HCT116 (cell line): ENCODE results near the gene SCGB1A1. TPM values are rescaled to one million over a fixed set of nuclear protein-coding genes. Genes with fewer than 3 reads are reported as not detected.

Experiments used
- ATAC-seq: fragments of 200-7000 bp; cut with Tn5 transposase; 2 replicates; pipeline ENCODE4 v1.9.1; 2020; ENCODE audit warnings: mild to moderate bottlenecking, moderate library complexity
- BruUV-seq: library from RNA; stranded (reverse); fragments of 400-500 nt; replicated peaks from 2 replicates; lab custom pipeline; 2021; lab: Mats Ljungman, UMichigan
- CTCF ChIA-PET: fragments of 300-600 bp; sonication (Branson Sonifier 250); formaldehyde crosslinking; loops from one replicate; lab custom pipeline; 2021; ENCODE audit warnings: antibody characterized with exemption; lab: Charles Lee
- POLR2A ChIA-PET: fragments of 300-600, 350-600 bp; sonication (Branson Sonifier 250); formaldehyde crosslinking; loops from one replicate; lab custom pipeline; 2021; ENCODE audit warnings: antibody characterized with exemption; lab: Charles Lee
- RAD21 ChIA-PET, 2 experiments: fragments of 300-600 bp; sonication (Branson Sonifier 250); formaldehyde crosslinking; loops; one replicate each; lab custom pipeline; 2023; ENCODE audit warnings: low total read pairs in 2 of 2; ENCODE audit not compliant: uncharacterized antibody in 2 of 2, unreplicated experiment in 2 of 2, low non-redundant PET in 1 of 2; lab: Charles Lee
- DNase-seq: peaks from one replicate; pipeline ENCODE4 v3.0.0-alpha.2; 2010; ENCODE audit warnings: low read depth, low spot score
- H2AFZ ChIP-seq: fragments of 200-600 bp; shearing (Covaris generic), sonication (generic); 2 replicates; pipeline ENCODE4 v1.6.1; 2017; ENCODE audit warnings: low read depth, mixed run types, mixed read lengths, antibody characterized with exemption, low read length; ENCODE audit not compliant: poor library complexity, severe bottlenecking
- H3K27ac ChIP-seq: 2 replicates; pipeline ENCODE4 v1.5.1; 2012; ENCODE audit warnings: low read depth, low read length
- H3K27me3 ChIP-seq: fragments of 200-600 bp; sonication (generic); 2 replicates; pipeline ENCODE4 v1.6.1; 2016; ENCODE audit warnings: mixed run types, low read length, mixed read lengths; ENCODE audit not compliant: insufficient read depth
- H3K36me3 ChIP-seq, 2 experiments: fragments of 200-500 bp in 1 of 2; fragments of 200-600 bp in 1 of 2; sonication (Bioruptor generic) in 1 of 2; sonication (generic) in 1 of 2; 2 replicates each; pipeline versions ENCODE4 v1.5.1 to v1.6.1; 2014 to 2016; ENCODE audit warnings: low read length in 2 of 2, inconsistent platforms in 1 of 2, mixed read lengths in 1 of 2, mixed run types in 1 of 2; ENCODE audit not compliant: insufficient read depth in 2 of 2, control insufficient read depth in 1 of 2
- H3K4me1 ChIP-seq, 2 experiments: fragments of 200-600 bp in 1 of 2; sonication (generic) in 1 of 2; 2 replicates each; pipeline versions ENCODE4 v1.5.1 to v1.6.1; 2012 to 2017; ENCODE audit warnings: low read length in 2 of 2, inconsistent platforms in 1 of 2, mild to moderate bottlenecking in 1 of 2, mixed read lengths in 1 of 2, mixed run types in 1 of 2, moderate library complexity in 1 of 2; ENCODE audit not compliant: insufficient read depth in 2 of 2, control insufficient read depth in 1 of 2
- H3K4me2 ChIP-seq: fragments of 200-600 bp; sonication (generic); 2 replicates; pipeline ENCODE4 v1.6.1; 2017; ENCODE audit warnings: mixed run types, low read length, mixed read lengths
- H3K4me3 ChIP-seq, 2 experiments: fragments of 200-600 bp in 1 of 2; sonication (generic) in 1 of 2; replicated peaks in 1 of 2; 2 replicates each; pipeline ENCODE4 v1.5.1; 2011 to 2016; ENCODE audit warnings: low read length in 2 of 2, control low read depth in 1 of 2, low read depth in 1 of 2, mild to moderate bottlenecking in 1 of 2, mixed read lengths in 1 of 2, mixed run types in 1 of 2
- H3K79me2 ChIP-seq: fragments of 200-600 bp; sonication (generic); 2 replicates; pipeline ENCODE4 v1.6.1; 2017; ENCODE audit warnings: mild to moderate bottlenecking, mixed run types, low read length, moderate library complexity, mixed read lengths; ENCODE audit not compliant: insufficient read depth
- H3K9ac ChIP-seq: fragments of 200-600 bp; sonication (generic); 2 replicates; pipeline ENCODE4 v1.6.1; 2016; ENCODE audit warnings: low read length, mixed read lengths
- H3K9me2 ChIP-seq: fragments of 200-600 bp; sonication (generic), shearing (Covaris generic); 2 replicates; pipeline ENCODE4 v1.6.1; 2017; ENCODE audit warnings: mixed run types, mild to moderate bottlenecking, moderate library complexity; ENCODE audit not compliant: insufficient read depth
- H3K9me3 ChIP-seq, 2 experiments: fragments of 200-500 bp in 1 of 2; fragments of 200-600 bp in 1 of 2; sonication (Bioruptor generic) in 1 of 2; sonication (generic) in 1 of 2; 2 replicates each; pipeline ENCODE4 v1.6.1; 2014 to 2017; ENCODE audit warnings: low read length in 2 of 2, mixed read lengths in 2 of 2, inconsistent platforms in 1 of 2, low read depth in 1 of 2, mild to moderate bottlenecking in 1 of 2, mixed run types in 1 of 2, moderate library complexity in 1 of 2; ENCODE audit not compliant: control insufficient read depth in 1 of 2, insufficient read depth in 1 of 2
- H4K20me1 ChIP-seq: fragments of 200-600 bp; sonication (generic), shearing (Covaris generic); 2 replicates; pipeline ENCODE4 v1.6.1; 2017; ENCODE audit warnings: mixed run types, mild to moderate bottlenecking, moderate library complexity; ENCODE audit not compliant: insufficient read depth
- ATF3 ChIP-seq: IDR thresholded peaks from 2 replicates; pipeline ENCODE4 v1.6.1; 2012
- CBX3 ChIP-seq: IDR thresholded peaks from 2 replicates; pipeline ENCODE4 v1.6.1; 2012; ENCODE audit warnings: low read depth
- ELF1 ChIP-seq: IDR thresholded peaks from 2 replicates; pipeline ENCODE4 v1.6.1; 2012; ENCODE audit warnings: low read depth, borderline replicate concordance
- EZH2 ChIP-seq: fragments of 200-600 bp; sonication (generic); IDR thresholded peaks from 2 replicates; pipeline ENCODE4 v1.6.1; 2017; ENCODE audit warnings: antibody characterized with exemption, mixed run types
- EZH2phosphoT487 ChIP-seq: fragments of 200-600 bp; IDR thresholded peaks from 2 replicates; pipeline ENCODE4 v1.6.1; 2018; ENCODE audit warnings: antibody characterized with exemption, borderline replicate concordance
- FOSL1 ChIP-seq: IDR thresholded peaks from 2 replicates; pipeline ENCODE4 v1.6.1; 2012; ENCODE audit warnings: low read depth
- JUND ChIP-seq: IDR thresholded peaks from 2 replicates; pipeline ENCODE4 v1.6.1; 2012
- RAD21 ChIP-seq: IDR thresholded peaks from 2 replicates; pipeline ENCODE4 v1.6.1; 2012; ENCODE audit warnings: low read depth, mild to moderate bottlenecking
- SIN3A ChIP-seq: IDR thresholded peaks from 2 replicates; pipeline ENCODE4 v1.6.1; 2012; ENCODE audit warnings: low read depth
- SP1 ChIP-seq: IDR thresholded peaks from 2 replicates; pipeline ENCODE4 v1.6.1; 2012; ENCODE audit warnings: low read depth
- SRF ChIP-seq: IDR thresholded peaks from 2 replicates; pipeline ENCODE4 v1.6.1; 2012; ENCODE audit warnings: low read depth
- TCF7L2 ChIP-seq: IDR thresholded peaks from 2 replicates; pipeline ENCODE4 v1.7.0; 2011; ENCODE audit warnings: borderline replicate concordance, inconsistent platforms; ENCODE audit not compliant: insufficient read depth, insufficient read length; ENCODE audit errors: extremely low read depth
- ZBTB33 ChIP-seq: IDR thresholded peaks from 2 replicates; pipeline ENCODE4 v1.6.1; 2011; ENCODE audit warnings: mild to moderate bottlenecking, low read length, moderate library complexity; ENCODE audit not compliant: insufficient replicate concordance; ENCODE audit errors: extremely low read depth
- ZFX ChIP-seq: fragments of 450-650 bp; IDR thresholded peaks from 2 replicates; pipeline ENCODE4 v1.6.1; 2017
- ZNF274 ChIP-seq: fragments of 200-500 bp; sonication (Bioruptor generic); IDR thresholded peaks from 2 replicates; pipeline ENCODE4 v1.6.1; 2014; ENCODE audit warnings: mild to moderate bottlenecking, low read depth, low read length, inconsistent platforms
- intact Hi-C: fragments of 100-400 bp; cut with micrococcal nuclease; formaldehyde crosslinking; loops from 2 replicates; pipeline ENCODE4 v1.10.0; 2022
- total RNA-seq: library from RNA; stranded (reverse); gene quantifications from one replicate; pipeline ENCODE4 v1.2.1, GENCODE V29; 2021; ENCODE audit not compliant: unreplicated experiment
- TF ChIP-seq, protein P1 (sequence below): IDR thresholded peaks from 2 replicates; pipeline ENCODE4 v1.6.1; 2012

The SCGB1A1 gene
- total RNA-seq, 1 experiment from 2014 or later, result 2.0 TPM

DNA sequence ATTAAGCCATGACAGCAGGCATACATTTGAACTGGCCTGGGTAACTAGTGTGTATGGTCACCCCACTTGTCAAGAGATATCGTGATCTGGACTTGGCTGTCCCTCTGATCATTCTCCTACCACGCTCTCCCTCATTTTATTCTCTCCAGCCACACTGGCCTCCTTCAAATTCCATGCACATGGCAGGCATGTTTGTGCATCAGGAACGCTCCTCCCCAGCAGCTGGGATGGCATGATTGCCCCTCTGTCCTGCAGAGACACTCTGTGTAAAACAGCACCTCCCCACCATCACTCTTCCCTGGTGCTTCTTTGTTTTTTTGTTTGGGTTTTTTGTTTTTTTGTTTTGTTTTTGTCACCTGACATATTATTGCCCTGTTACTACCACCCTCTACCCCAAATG lies 31.5 kb upstream of the SCGB1A1 start:
- POLR2A ChIA-PET, result no interaction called here

GRCh38 chr11:62388999-62389398 lies 29.8 kb upstream of the SCGB1A1 start:
- no peak overlapping the region for H3K27ac ChIP-seq
- H3K4me3 ChIP-seq, result no peak overlapping the region
- no peak overlapping the region for H3K9ac ChIP-seq
- intact Hi-C loops, result no loop called here
- H3K9me3 ChIP-seq, result no peaks in the 10 kb centered on the region
- ATAC-seq, result no peak
- no peak for DNase-seq
- H3K4me1 ChIP-seq, result peaks cover 0 to 4% of the 10 kb centered on the region in 2 experiments; a peak in 1 of 4 replicates
- H3K27me3 ChIP-seq, result no peaks in the 10 kb centered on the region
- no peaks in the 10 kb centered on the region for H3K9me2 ChIP-seq
- no peaks in the 10 kb centered on the region for H3K36me3 ChIP-seq
- no peaks in the 10 kb centered on the region for H4K20me1 ChIP-seq
- ChIA-PET CTCF (interaction anchor here (0.7 kb wide), 1 partner anchor 172 kb away, joined by 3 read pairs; no protein-coding TSS in a partner anchor), RAD21 (no interaction called here), POLR2A (interaction anchor here (0.7 kb wide), 1 partner anchor 55 kb away, joined by 4 read pairs; no protein-coding TSS in a partner anchor)
- no peak overlapping the region for H2AFZ ChIP-seq
- no TSS peak for BruUV-seq
- no peak overlapping the region for H3K4me2 ChIP-seq
- no peaks in the 10 kb centered on the region for H3K79me2 ChIP-seq
- TF ChIP-seq RAD21 (no peak), FOSL1 (no peak), TCF7L2 (no peak), ZNF274 (no peak), EZH2 (no peak), JUND (no peak), ZBTB33 (no peak), SRF (no peak), EZH2phosphoT487 (no peak), CBX3 (no peak), SIN3A (no peak), SP1 (no peak)
- TF ChIP-seq, protein P1, sequence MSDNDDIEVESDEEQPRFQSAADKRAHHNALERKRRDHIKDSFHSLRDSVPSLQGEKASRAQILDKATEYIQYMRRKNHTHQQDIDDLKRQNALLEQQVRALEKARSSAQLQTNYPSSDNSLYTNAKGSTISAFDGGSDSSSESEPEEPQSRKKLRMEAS, result no peak

More for the DNA sequence above, 31.5 kb upstream of the SCGB1A1 start:
- H3K9me3 ChIP-seq, result no peaks in the 10 kb centered on the region
- no peaks in the 10 kb centered on the region for H4K20me1 ChIP-seq
- intact Hi-C loops, result no loop called here
- H2AFZ ChIP-seq, result no peak overlapping the region
- H3K9me2 ChIP-seq, result no peaks in the 10 kb centered on the region
- CTCF ChIA-PET, result no interaction called here
- H3K27me3 ChIP-seq, result no peaks in the 10 kb centered on the region
- no peak for TF ChIP-seq JUND
- TF ChIP-seq SP1, result no peak
- TF ChIP-seq EZH2, result no peak
- no peak for TF ChIP-seq ATF3
- TF ChIP-seq ELF1, result no peak
- TF ChIP-seq CBX3, result no peak
- no peak for TF ChIP-seq EZH2phosphoT487
- TF ChIP-seq TCF7L2, result no peak
- no peak for TF ChIP-seq SIN3A
- no peak for TF ChIP-seq ZFX
- H3K79me2 ChIP-seq, result no peaks in the 10 kb centered on the region
- RAD21 ChIA-PET, result no interaction called here
- no peak overlapping the region for H3K4me2 ChIP-seq
- no peak overlapping the region for H3K4me3 ChIP-seq
- no TSS peak for BruUV-seq
- no peak for DNase-seq
- H3K36me3 ChIP-seq, result no peaks in the 10 kb centered on the region
- no peak overlapping the region for H3K27ac ChIP-seq
- H3K4me1 ChIP-seq, result no peaks in the 10 kb centered on the region
- H3K9ac ChIP-seq, result no peak overlapping the region
- ATAC-seq, result no peak
